Activated T-cell treated with anti-CD3 and anti-CD28 coated beads for 48 hours (primary cell): Measurements from ENCODE around the gene BBS10.
"Not testable (repeated sequence)": the region's sequence is repeated elsewhere in the genome, so short reads cannot be mapped to it uniquely, and the experiment has no call there.

Experiments
- DNase-seq: peaks from one replicate; pipeline ENCODE4 v3.0.0-alpha.2; 2020; ENCODE audit warnings: low read depth

BBS10 gene

GRCh38 chr12:76329606-76330005, 18.6 kb downstream of the BBS10 start:
- DNase-seq = no peak

- DNase-seq = no peak
These were observed 19.1 kb downstream of the BBS10 start for GRCh38 chr12:76329159-76329558.

- DNase-seq = not testable (repeated sequence)
These were observed 28.5 kb downstream of the BBS10 start for GRCh38 chr12:76319595-76320319.

DNA sequence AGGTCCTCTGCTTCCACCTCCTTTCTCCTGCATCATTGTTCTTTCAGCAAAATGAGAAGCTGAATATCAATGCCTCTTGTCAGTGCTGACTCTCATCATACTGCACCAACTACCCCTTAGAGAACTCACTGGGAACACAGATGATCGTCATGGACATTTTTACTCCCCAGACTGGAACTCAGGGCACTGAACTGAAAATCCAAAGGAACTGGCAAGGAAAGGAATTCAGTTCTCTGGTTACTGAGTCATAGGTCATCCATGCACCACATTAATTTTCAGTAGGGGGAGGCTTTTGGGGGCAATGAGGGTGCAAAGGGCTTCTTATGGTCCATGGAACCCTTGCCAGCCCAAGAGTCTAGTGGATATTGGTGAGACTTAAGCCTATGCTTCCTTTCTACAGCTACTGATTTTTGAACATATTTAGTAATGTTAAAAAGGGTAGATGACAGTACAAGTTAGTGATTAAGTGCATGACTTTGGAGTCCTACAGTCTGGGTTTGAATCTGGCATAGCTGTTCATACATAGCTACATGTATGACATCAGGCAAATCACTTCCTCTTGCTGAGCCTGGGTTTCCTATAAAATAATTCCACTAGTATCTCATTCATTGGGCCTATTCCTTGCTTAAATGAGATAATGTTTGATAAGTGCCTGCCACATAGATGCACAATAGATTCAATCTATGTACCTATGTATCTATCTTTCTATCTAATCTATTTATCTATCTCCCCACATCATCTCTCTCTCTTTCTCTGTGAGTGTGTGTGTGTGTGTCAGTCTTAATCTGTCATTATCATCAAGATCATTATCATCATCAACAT, 29.2 kb downstream of the BBS10 start:
- no peak for DNase-seq

DNA sequence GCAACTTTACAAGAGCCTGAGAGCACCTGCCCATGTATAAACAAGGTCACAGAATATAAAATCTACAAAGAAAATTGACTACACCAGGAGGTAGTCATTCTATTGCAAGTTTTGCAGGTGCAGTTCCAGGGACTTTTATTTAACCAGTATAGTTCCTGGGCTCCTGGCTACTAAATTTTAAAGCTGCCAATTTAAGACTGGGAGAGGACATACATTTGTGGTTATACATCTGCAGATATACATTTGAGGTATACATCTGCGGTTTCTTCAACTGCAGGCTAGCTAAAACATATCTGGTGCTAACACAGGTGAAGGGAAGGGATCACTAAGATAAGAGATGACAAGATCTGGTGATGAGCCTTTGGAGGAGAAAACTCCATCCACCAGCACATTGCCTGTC, 30.2 kb downstream of the BBS10 start:
- DNase-seq = no peak

DNA sequence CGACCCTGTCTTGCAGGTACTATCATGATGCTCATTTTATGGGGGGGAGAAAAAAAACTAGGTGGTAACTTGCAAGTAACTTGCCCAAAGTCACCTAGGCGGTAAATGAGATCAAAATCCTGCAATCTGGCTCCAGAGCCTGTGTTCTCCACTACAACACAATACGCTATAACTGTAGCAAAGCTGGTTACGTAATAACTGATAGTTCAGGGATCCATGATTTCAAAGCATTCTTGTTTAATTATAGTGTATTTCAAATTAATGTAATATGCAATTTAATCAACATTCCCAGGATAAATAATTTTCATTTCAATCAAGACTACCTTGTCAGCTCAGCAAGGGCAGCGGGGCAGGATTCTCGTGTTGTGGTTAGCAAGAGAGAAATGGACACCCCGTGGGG, 31.7 kb downstream of the BBS10 start:
- no peak for DNase-seq

- no peak for DNase-seq
These were observed 34.9 kb downstream of the BBS10 start for GRCh38 chr12:76313299-76313698.

DNA sequence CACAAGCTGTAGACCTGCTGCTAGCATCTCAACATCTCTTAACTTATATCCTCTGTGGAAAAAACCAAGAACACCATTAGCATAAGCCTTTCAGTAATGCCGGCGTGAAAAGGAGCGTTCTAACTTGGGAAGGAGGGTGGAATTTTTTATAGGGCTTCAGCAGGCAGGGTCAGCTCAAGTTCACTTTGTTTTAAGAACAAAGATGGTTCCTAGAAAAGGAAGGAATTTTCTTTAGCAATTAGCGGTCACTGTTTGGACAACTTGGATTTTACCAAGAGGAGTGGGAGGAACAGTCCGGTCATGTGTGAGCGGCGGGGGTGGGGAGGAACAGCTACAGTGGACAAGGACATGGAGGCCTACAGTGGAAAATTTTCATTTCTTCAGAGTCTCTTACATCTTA, 35.9 kb downstream of the BBS10 start:
- DNase-seq = no peak

- DNase-seq = no peak
These were observed 36.4 kb downstream of the BBS10 start for GRCh38 chr12:76311796-76312195.

DNA sequence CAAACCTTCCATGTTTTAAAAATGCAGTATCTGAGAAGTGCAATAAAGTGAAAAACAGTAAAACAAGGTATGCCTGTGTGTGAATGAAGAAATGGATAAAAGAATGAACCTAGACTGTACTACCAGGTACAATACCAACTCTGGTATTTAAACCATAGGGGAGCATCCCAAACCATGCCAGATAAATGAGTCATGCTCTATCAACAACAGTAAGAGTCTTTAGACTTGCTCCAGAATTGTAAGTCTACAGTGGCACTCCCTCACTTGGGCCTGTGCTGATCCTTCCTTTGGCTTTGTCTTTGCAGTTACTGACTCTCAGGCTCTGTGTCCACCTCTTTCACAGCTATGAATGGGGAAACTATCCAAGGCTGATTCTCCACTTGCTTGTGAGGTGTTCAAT, 38.1 kb downstream of the BBS10 start:
- DNase-seq = no peak

DNA sequence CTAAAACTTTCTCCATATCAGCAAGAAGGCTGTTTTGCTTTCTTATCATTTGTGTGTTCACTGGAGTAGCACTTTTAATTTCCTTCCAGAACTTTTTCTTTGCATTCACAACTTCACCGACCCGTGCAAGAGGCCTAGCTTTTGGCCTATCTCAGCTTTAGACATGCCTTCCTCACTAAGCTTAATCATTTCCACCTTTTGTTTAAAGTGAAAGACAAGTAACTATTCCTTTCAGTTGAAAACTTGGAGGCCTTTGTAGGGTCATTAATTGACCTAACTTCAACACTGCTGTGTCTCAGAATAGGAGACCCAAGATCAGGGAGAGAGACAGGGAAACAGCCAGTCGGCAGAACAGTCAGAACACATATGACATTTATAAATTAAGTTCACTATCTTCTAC, 39.3 kb downstream of the BBS10 start:
- no peak for DNase-seq

DNA sequence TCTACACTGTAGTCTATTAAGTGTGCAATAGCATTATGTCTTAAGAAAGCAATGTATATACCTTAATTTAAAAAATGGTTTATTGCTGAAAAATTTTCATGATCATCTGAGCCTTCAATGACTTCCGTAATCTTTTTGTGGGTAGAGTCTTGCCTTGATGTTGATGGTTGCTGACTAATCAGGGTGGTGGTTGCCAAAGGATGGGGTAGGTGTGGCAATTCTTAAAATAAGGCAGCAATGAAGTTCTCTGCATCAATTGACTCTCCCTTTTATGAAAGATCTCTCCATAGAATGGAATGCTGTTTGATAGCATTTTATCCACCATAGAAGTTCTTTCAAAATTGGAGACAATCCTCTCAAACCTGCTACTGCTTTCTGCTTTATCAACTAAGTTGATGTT, 41.1 kb downstream of the BBS10 start:
- no peak for DNase-seq

GRCh38 chr12:76303989-76304460, 44.2 kb downstream of the BBS10 start:
- no peak for DNase-seq

- no peak for DNase-seq
These were observed 44.9 kb downstream of the BBS10 start for GRCh38 chr12:76303365-76303764.

GRCh38 chr12:76300297-76300665, 47.9 kb downstream of the BBS10 start:
- DNase-seq = no peak

DNA sequence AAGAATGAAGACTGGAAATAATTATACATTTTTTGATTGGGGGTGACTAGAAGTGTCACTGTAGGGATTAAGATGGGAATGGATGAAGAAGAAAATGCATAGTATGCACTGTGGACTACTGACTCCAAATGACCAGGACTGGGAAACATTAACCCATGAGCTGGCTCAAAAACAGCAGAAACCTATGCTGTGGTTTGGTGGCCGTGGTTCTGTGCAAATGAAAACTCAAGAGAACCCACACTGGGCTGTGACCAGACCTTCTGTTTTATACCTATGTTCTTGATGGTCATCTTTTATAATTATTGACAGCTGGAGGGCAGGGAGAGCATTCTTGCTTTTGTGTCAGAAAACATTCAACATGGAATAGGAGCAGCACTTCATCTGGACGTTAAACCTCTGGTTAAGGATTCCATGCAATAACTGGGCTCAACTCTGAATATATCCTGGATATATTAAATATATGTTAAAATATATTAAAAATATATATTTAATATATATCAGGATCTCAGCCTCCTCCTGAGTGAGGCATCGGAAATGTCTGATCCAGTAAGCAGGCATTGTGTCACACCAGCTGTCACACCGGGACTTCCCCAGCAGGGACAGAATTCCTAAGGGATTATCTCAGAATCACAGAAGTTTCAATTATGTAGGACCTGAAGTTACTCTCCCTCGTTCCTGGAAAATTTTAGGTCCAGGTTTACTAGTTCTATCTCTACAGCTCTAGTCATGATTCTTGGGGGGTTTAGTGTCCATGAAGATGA, 48.5 kb downstream of the BBS10 start:
- no peak for DNase-seq
